Mesothelial cell of epicardium (in vitro differentiated cells): ENCODE results near the gene ZNF526. TPM values are rescaled to one million over a fixed set of nuclear protein-coding genes. Genes with fewer than 3 reads are reported as not detected.
A peak's percentile ranks its signal among the peaks of the same experiment; 100 is the strongest.

Experiments used
- DNase-seq, 2 experiments: peaks; one replicate each; pipeline ENCODE4 v3.0.0; 2021; ENCODE audit warnings: low spot score in 2 of 2; ENCODE audit not compliant: unreplicated experiment in 2 of 2
- H3K27ac Mint-ChIP-seq: 2 replicates; pipeline ENCODE4 v1.8.0; 2021; ENCODE audit warnings: mixed read lengths
- H3K27me3 Mint-ChIP-seq: 2 replicates; pipeline ENCODE4 v1.8.0; 2021; ENCODE audit warnings: low read depth, mixed read lengths
- H3K36me3 Mint-ChIP-seq: 2 replicates; pipeline ENCODE4 v1.8.0; 2021; ENCODE audit warnings: mixed read lengths
- H3K4me1 Mint-ChIP-seq: 2 replicates; pipeline ENCODE4 v1.8.0; 2021; ENCODE audit warnings: mixed read lengths
- H3K4me3 Mint-ChIP-seq: 2 replicates; pipeline ENCODE4 v1.8.0; 2021; ENCODE audit warnings: mild to moderate bottlenecking, moderate library complexity, mixed read lengths
- H3K9me3 Mint-ChIP-seq: 2 replicates; pipeline ENCODE4 v1.8.0; 2021; ENCODE audit warnings: mixed read lengths
- total RNA-seq: library from RNA; stranded (reverse); gene quantifications from 3 replicates; pipeline ENCODE4 v1.2.1, GENCODE V29; 2021
- TF ChIP-seq, protein P1 (sequence below): fragments of 200-600 bp; sonication (generic); IDR thresholded peaks from one replicate; pipeline ENCODE4 v1.5.0; 2021; ENCODE audit warnings: antibody characterized with exemption; ENCODE audit not compliant: unreplicated experiment

The ZNF526 gene
- total RNA-seq, 1 donor from 2014 or later: 13.3 TPM

- Mint-ChIP-seq H3K36me3 (peaks cover 4% of the 10 kb centered on the region), H3K4me1 (peaks cover 30% of the 10 kb centered on the region), H3K4me3 (no peak overlapping the region), H3K27ac (peak overlapping the region; percentile 9), H3K9me3 (no peaks in the 10 kb centered on the region), H3K27me3 (no peaks in the 10 kb centered on the region)
- TF ChIP-seq, protein P1, sequence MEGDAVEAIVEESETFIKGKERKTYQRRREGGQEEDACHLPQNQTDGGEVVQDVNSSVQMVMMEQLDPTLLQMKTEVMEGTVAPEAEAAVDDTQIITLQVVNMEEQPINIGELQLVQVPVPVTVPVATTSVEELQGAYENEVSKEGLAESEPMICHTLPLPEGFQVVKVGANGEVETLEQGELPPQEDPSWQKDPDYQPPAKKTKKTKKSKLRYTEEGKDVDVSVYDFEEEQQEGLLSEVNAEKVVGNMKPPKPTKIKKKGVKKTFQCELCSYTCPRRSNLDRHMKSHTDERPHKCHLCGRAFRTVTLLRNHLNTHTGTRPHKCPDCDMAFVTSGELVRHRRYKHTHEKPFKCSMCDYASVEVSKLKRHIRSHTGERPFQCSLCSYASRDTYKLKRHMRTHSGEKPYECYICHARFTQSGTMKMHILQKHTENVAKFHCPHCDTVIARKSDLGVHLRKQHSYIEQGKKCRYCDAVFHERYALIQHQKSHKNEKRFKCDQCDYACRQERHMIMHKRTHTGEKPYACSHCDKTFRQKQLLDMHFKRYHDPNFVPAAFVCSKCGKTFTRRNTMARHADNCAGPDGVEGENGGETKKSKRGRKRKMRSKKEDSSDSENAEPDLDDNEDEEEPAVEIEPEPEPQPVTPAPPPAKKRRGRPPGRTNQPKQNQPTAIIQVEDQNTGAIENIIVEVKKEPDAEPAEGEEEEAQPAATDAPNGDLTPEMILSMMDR: no peak
- DNase-seq: no peak
Measured at GRCh38 chr19:42250183-42250665, 30.1 kb downstream of the ZNF526 start.

DNA sequence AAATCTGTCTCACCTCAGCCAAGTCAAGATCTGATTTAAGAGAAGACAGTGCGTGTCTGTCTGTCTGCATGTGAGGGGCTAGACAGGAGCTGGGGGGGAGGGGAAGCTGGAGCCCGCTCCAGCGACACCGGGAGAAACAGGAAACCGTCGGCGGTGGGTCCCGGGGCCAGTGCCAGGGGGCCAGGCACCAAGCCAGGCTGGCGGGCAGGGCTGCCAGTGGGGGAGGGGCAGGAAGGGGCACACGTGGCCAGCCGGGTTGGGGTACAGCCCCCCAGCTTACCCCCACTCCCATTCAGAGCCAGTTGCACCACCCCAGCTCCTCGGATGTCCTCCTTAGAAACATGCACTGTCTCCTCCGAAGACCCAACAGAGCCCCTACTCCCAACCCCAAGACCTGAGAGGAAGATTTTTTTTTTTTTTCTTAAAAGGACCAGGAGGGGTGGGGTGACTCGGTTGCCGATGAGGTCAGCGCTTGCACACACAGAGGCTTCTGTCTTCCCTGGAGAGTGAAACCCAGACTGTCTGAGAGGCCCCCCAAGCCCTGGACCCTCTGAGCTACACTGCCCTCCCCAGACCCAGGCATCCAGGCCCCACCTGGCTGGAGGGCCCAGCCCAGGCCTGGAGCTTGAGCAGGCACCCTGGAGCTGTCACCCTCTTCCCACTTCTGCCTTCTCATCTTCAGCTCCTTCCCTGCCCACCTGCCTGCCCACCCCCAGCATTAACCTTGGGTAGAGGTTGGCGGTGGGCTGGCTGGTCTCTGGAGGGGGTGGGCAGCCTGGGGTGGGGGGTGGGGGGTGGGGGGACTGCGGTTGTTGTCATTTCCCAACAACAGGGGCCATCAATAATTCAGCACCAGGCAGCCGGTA lies 30.8 kb downstream of the ZNF526 start:
- H3K9me3 Mint-ChIP-seq: no peaks in the 10 kb centered on the region
- TF ChIP-seq, protein P1: no peak
- no peak for DNase-seq
- peaks cover 27% of the 10 kb centered on the region for H3K4me1 Mint-ChIP-seq
- no peak overlapping the region for H3K4me3 Mint-ChIP-seq
- H3K36me3 Mint-ChIP-seq: peaks cover 4% of the 10 kb centered on the region
- H3K27ac Mint-ChIP-seq: peak overlapping the region; percentile 9
- no peaks in the 10 kb centered on the region for H3K27me3 Mint-ChIP-seq

GRCh38 chr19:42251572-42252358 lies 31.7 kb downstream of the ZNF526 start:
- H3K4me1 Mint-ChIP-seq: peaks cover 28% of the 10 kb centered on the region
- no peaks in the 10 kb centered on the region for H3K27me3 Mint-ChIP-seq
- peaks cover 4% of the 10 kb centered on the region for H3K36me3 Mint-ChIP-seq
- TF ChIP-seq, protein P1: no peak
- no peak for DNase-seq
- peak overlapping the region; percentile 88 for H3K4me3 Mint-ChIP-seq
- H3K27ac Mint-ChIP-seq: peak overlapping the region; percentile 96
- no peaks in the 10 kb centered on the region for H3K9me3 Mint-ChIP-seq

GRCh38 chr19:42252365-42253244 lies 32.5 kb downstream of the ZNF526 start:
- no peaks in the 10 kb centered on the region for H3K27me3 Mint-ChIP-seq
- H3K36me3 Mint-ChIP-seq: peaks cover 4% of the 10 kb centered on the region
- TF ChIP-seq, protein P1: no peak
- no peaks in the 10 kb centered on the region for H3K9me3 Mint-ChIP-seq
- peaks cover 29% of the 10 kb centered on the region for H3K4me1 Mint-ChIP-seq
- H3K27ac Mint-ChIP-seq: peak overlapping the region; percentile 96
- DNase-seq: no peak
- peak overlapping the region; percentile 88 for H3K4me3 Mint-ChIP-seq
